Measurements from ENCODE around the gene LZTFL1.
"Not testable (repeated sequence)": the region's sequence is repeated elsewhere in the genome, so short reads cannot be mapped to it uniquely, and the experiment has no call there.

Gene LZTFL1

GRCh38 chr3:45865563-45865962 is 23.6 kb upstream of the LZTFL1 start:
- H3K4me3 ChIP-seq (replicated peaks; ENCODE audit: low read depth, low read length), result no peak overlapping the region
- DNase-seq (ENCODE audit: low read depth), result no peak
- TF ChIP-seq CTCF (IDR thresholded peaks at IDR 0.05; ENCODE audit: low read length, missing control alignments), result no peak

GRCh38 chr3:45864760-45865519 is 23.0 kb upstream of the LZTFL1 start:
- no peak for DNase-seq (ENCODE audit: low read depth)
- no peak overlapping the region for H3K4me3 ChIP-seq (replicated peaks; ENCODE audit: low read depth, low read length)
- TF ChIP-seq CTCF (IDR thresholded peaks at IDR 0.05; ENCODE audit: low read length, missing control alignments), result no peak

DNA sequence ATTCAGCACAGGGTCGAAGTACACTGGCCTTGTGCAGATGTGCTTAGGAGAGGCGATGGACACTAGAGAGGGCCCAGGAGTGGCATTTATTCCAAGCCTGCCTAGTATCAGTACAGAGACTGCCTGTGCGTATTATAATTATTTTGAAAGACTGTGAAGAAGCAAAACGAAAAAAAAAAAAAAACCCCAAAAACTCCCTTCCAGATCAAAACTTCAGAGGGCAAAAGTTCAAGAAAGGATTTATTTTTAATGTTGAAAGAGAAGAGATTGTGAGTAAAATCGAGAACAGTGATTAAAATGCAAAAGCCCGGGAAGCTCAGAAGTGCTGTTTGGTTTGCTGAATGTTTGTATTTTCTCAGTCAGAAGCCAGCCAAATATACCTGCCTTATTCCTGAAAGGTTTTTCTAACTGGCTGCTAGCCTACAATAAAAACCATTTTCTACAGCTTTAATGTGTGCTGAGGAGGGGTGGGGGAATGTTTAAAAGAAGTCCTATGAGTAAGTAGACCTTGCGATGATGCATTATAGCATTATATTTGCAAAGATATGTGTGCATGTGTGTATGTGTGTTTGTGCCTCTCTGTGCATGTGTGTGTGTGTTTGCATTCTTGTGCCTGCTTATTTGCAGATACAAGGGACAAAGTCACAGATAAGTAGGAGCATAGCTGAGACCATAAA is 19.3 kb upstream of the LZTFL1 start:
- H3K4me3 ChIP-seq (replicated peaks; ENCODE audit: low read depth, low read length), result no peak overlapping the region
- TF ChIP-seq CTCF (IDR thresholded peaks at IDR 0.05; ENCODE audit: low read length, missing control alignments), result no peak
- DNase-seq (ENCODE audit: low read depth), result no peak

DNA sequence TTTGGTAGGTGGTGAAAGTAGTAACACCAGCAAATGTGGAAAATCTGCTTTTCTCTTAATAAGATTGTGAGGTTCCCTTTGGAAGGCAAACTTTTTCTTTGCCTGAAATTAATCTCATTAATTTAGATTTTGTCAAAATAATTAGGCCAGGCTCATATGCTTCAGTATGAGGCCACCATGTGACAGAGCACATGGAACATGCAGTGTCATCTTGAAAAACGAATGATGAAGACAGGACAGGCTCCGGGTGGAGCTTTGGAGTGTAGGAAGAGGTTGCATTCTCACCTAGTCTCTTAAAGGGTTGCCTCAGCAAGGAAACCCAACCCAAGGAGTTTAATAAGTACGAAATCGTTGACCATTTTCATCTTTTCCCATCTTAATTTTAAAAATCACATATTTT is 18.6 kb upstream of the LZTFL1 start:
- no peak overlapping the region for H3K4me3 ChIP-seq (replicated peaks; ENCODE audit: low read depth, low read length)
- no peak for TF ChIP-seq CTCF (IDR thresholded peaks at IDR 0.05; ENCODE audit: low read length, missing control alignments)
- DNase-seq (ENCODE audit: low read depth), result no peak

DNA sequence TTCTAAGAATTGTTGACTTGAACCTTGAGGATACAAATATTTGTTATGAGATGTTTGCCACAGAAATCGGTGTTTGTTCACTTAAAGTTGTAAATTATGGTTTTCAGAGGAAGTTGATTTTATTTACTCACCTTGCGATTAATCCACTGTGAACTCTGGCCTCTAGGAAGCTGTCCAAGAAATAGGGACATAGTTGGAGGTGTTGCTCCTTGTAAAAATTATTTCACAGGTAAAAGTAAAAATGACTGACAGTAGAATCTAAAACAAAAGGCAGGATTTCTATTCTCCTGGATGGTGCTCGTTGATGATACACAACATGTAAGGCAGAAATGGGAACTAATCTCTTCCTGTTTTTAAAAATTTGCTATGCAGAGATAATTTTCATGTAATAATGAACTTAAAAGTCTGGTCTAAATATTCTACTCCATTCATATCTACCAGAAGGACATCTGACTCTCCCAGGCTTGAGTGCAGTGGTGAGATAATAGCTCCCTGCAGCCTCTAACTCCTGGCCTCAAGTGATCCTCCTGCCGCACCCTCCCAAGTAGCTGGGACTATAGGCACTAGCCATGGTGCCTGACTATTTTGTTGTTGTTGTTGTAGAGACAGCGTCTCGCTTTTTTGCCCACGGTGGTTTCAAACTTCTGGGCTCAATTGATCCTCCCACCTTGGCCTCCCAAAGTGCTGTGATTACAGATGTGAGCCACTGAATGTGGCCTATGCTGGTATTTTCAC is 17.1 kb upstream of the LZTFL1 start:
- no peak overlapping the region for H3K4me3 ChIP-seq (replicated peaks; ENCODE audit: low read depth, low read length)
- no peak for DNase-seq (ENCODE audit: low read depth)
- TF ChIP-seq CTCF (IDR thresholded peaks at IDR 0.05; ENCODE audit: low read length, missing control alignments), result no peak

DNA sequence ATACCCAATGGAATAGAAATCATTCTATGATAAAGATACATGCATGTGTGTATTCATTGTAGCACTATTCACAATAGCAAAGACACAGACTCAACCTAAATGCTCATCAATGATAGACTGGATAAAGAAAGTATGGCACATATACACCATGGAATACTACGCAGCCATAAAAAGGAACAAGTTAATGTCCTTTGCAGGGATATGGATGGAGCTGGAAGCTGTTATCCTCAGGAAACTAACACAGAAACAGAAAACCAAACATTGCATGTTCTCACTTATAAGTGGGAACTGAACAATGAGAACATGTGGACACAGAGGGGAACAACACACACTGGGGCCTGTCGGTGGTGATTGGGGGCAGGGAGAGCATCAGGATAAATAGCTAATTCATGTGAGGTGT is 15.1 kb upstream of the LZTFL1 start:
- DNase-seq (ENCODE audit: low read depth); H3K4me3 ChIP-seq (replicated peaks; ENCODE audit: low read depth, low read length): not testable (repeated sequence)

DNA sequence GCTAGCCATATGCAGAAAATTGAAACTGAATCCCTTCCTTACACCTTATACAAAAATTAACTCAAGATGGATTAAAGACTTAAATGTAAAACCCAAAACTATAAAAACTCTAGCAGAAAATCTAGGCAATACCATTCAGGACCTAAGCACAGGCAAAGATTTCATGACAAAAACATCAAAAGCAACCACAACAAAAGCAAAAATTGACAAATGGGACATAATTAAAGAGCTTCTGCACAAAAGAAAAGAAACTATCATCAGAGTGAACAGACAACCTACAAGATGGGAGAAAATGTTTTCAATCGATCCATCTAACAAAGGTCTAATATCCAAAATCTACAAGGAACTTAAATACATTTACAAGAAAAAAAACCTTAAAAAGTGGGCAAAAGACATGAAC is 14.4 kb upstream of the LZTFL1 start:
- not testable (repeated sequence) for H3K4me3 ChIP-seq (replicated peaks; ENCODE audit: low read depth, low read length); DNase-seq (ENCODE audit: low read depth)

All from fibroblast of pulmonary artery (primary cell).